CD14-positive monocyte (primary cell): ENCODE data around the gene TTC16. TPM values are rescaled to one million over a fixed set of nuclear protein-coding genes. Genes with fewer than 3 reads are reported as not detected.
A peak's percentile ranks its signal among the peaks of the same experiment; 100 is the strongest.

ENCODE experiments used
- DNase-seq, 3 donors: peaks; one replicate each; pipeline ENCODE4 v3.0.0-alpha.2; 2011 to 2022
- H2AFZ ChIP-seq: 2 replicates; pipeline ENCODE4 v1.6.0; 2012; ENCODE audit warnings: mild to moderate bottlenecking, low read depth, low read length, inconsistent platforms; ENCODE audit not compliant: insufficient read depth, poor library complexity, severe bottlenecking
- H3K27ac ChIP-seq, 2 donors: 1 replicate in 1 of 2; 2 replicates in 1 of 2; pipeline ENCODE4 v1.5.1; 2012 to 2013; ENCODE audit warnings: low read length in 2 of 2, control low read depth in 1 of 2, inconsistent platforms in 1 of 2, low read depth in 1 of 2, mild to moderate bottlenecking in 1 of 2
- H3K27me3 ChIP-seq, 2 donors: one replicate each; pipeline versions ENCODE4 v1.6.0 to v1.6.1; 2011 to 2013; ENCODE audit warnings: low read length in 2 of 2; ENCODE audit not compliant: control insufficient read depth in 2 of 2, insufficient read depth in 2 of 2
- H3K36me3 ChIP-seq, 2 donors: replicated peaks in 1 of 2; 1 replicate in 1 of 2; 2 replicates in 1 of 2; pipeline versions ENCODE4 v1.5.1 to v1.6.1; 2012 to 2013; ENCODE audit warnings: low read length in 2 of 2, control low read depth in 1 of 2, inconsistent platforms in 1 of 2, mild to moderate bottlenecking in 1 of 2; ENCODE audit not compliant: insufficient read depth in 2 of 2, control insufficient read depth in 1 of 2
- H3K4me1 ChIP-seq, 2 donors: 1 replicate in 1 of 2; 2 replicates in 1 of 2; pipeline versions ENCODE4 v1.5.1 to v1.6.1; 2012 to 2013; ENCODE audit warnings: low read length in 2 of 2, control low read depth in 1 of 2, inconsistent platforms in 1 of 2, mild to moderate bottlenecking in 1 of 2, moderate library complexity in 1 of 2; ENCODE audit not compliant: insufficient read depth in 2 of 2, control insufficient read depth in 1 of 2
- H3K4me2 ChIP-seq: replicated peaks from 2 replicates; pipeline ENCODE3; 2012; ENCODE audit warnings: low read length, moderate library complexity, mild to moderate bottlenecking; ENCODE audit not compliant: poor library complexity, severe bottlenecking; ENCODE audit errors: extremely low read depth
- H3K4me3 ChIP-seq, 3 experiments: fragments of 200-600 bp in 1 of 3; sonication (generic) in 1 of 3; replicated peaks in 1 of 3; 1 replicate in 2 of 3; 2 replicates in 1 of 3; pipeline ENCODE4 v1.5.1; 2011 to 2013; ENCODE audit warnings: low read length in 3 of 3, mild to moderate bottlenecking in 3 of 3, control low read depth in 2 of 3, low read depth in 2 of 3, inconsistent platforms in 1 of 3, moderate library complexity in 1 of 3
- H3K79me2 ChIP-seq: 2 replicates; pipeline ENCODE4 v1.6.0; 2012; ENCODE audit warnings: mild to moderate bottlenecking, control low read depth, inconsistent platforms, low read length, moderate library complexity; ENCODE audit not compliant: insufficient read depth
- H3K9ac ChIP-seq: 2 replicates; pipeline ENCODE4 v1.6.0; 2017; ENCODE audit warnings: low read length, mild to moderate bottlenecking; ENCODE audit not compliant: insufficient read depth, poor library complexity, severe bottlenecking
- H3K9me3 ChIP-seq, 2 donors: replicated peaks in 1 of 2; 1 replicate in 1 of 2; 2 replicates in 1 of 2; pipeline versions ENCODE4 v1.5.1 to v1.6.1; 2012 to 2013; ENCODE audit warnings: low read length in 2 of 2, control low read depth in 1 of 2; ENCODE audit not compliant: control insufficient read depth in 1 of 2, insufficient read depth in 1 of 2
- H4K20me1 ChIP-seq: 2 replicates; pipeline ENCODE4 v1.6.0; 2012; ENCODE audit warnings: mild to moderate bottlenecking, low read length, control low read depth, moderate library complexity; ENCODE audit not compliant: insufficient read depth
- H3K27ac Mint-ChIP-seq, 7 donors: one replicate each; pipeline ENCODE4 v1.8.0; 2020; ENCODE audit warnings: mild to moderate bottlenecking in 7 of 7, mixed read lengths in 7 of 7, moderate library complexity in 6 of 7, inconsistent platforms in 2 of 7
- H3K27me3 Mint-ChIP-seq, 3 donors: one replicate each; pipeline ENCODE4 v1.8.0; 2021 to 2022; ENCODE audit warnings: low read depth in 3 of 3, mild to moderate bottlenecking in 3 of 3, mixed read lengths in 3 of 3, moderate library complexity in 3 of 3, inconsistent platforms in 1 of 3
- H3K36me3 Mint-ChIP-seq, 2 donors: one replicate each; pipeline ENCODE4 v1.8.0; 2020; ENCODE audit warnings: mixed read lengths in 2 of 2, inconsistent platforms in 1 of 2, mild to moderate bottlenecking in 1 of 2
- H3K4me1 Mint-ChIP-seq: one replicate; pipeline ENCODE4 v1.8.0; 2020; ENCODE audit warnings: mild to moderate bottlenecking, mixed read lengths
- H3K4me3 Mint-ChIP-seq, 2 donors: one replicate each; pipeline ENCODE4 v1.8.0; 2020; ENCODE audit warnings: mild to moderate bottlenecking in 2 of 2, mixed read lengths in 2 of 2, moderate library complexity in 1 of 2
- H3K9me3 Mint-ChIP-seq, 7 donors: one replicate each; pipeline ENCODE4 v1.8.0; 2020 to 2022; ENCODE audit warnings: mixed read lengths in 7 of 7, mild to moderate bottlenecking in 6 of 7, moderate library complexity in 6 of 7, inconsistent platforms in 2 of 7
- WGBS: methylation state at CpG from one replicate; pipeline ENCODE4 v1.1.5; 2013; ENCODE audit warnings: missing lambda C conversion rate; ENCODE audit not compliant: insufficient coverage; 5-methylcytosine and 5-hydroxymethylcytosine counted together
- intact Hi-C, 2 donors: fragments of 100-400 bp; cut with micrococcal nuclease; formaldehyde crosslinking; loops; one replicate each; pipeline versions ENCODE4 v1.15.0 to v1.15.1; 2023
- polyA plus RNA-seq, 3 donors: library from polyadenylated mRNA; depleted of rRNA in 1 of 3; unstranded in 2 of 3; stranded (reverse) in 1 of 3; fragments of 300-500 nt in 2 of 3; fragments of >200 nt in 1 of 3; fragmentation: Illumina TruSeq in 2 of 3; gene quantifications; 1 replicate in 2 of 3; 2 replicates in 1 of 3; pipeline ENCODE4 v1.2.3, GENCODE V29; 2012 to 2021
- TF ChIP-seq, protein P1 (sequence below): fragments of 200-600 bp; IDR thresholded peaks from one replicate; pipeline ENCODE4 v1.8.0; 2022; ENCODE audit warnings: antibody characterized with exemption, mild to moderate bottlenecking

The TTC16 gene
- polyA plus RNA-seq, 3 donors = 0.04 TPM; not detected in 2

DNA sequence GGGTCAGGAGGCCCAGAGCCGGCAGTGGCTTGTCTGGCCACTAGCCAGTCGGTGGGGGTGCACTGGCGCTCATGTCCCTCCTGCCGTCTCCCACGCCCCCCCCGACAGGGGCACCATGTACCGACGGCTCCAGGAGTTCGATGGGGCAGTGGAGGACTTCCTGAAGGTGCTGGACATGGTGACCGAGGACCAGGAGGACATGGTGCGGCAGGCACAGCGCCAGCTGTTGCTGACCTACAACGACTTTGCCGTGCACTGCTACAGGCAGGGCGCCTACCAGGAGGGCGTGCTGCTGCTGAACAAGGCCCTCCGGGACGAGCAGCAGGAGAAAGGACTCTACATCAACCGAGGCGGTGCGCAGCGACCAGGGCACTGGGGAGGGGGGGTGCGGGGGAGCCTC, 8.1 kb downstream of the TTC16 start:
- no peak overlapping the region for H3K4me3 Mint-ChIP-seq
- H3K27ac Mint-ChIP-seq = no peak overlapping the region
- Histone ChIP-seq H3K36me3 (no peaks in the 10 kb centered on the region), H3K4me1 (peaks cover 3 to 13% of the 10 kb centered on the region in 2 donors), H3K9me3 (no peaks in the 10 kb centered on the region), H2AFZ (no peak overlapping the region), H3K4me2 (no peak overlapping the region), H3K27me3 (no peaks in the 10 kb centered on the region), H3K79me2 (no peaks in the 10 kb centered on the region), H3K9ac (no peak overlapping the region), H3K27ac (no peak overlapping the region), H4K20me1 (no peaks in the 10 kb centered on the region), H3K4me3 (no peak overlapping the region)
- peaks cover 0 to 2% (median 0%) of the 10 kb centered on the region in 7 donors for H3K9me3 Mint-ChIP-seq
- TF ChIP-seq, protein P1, sequence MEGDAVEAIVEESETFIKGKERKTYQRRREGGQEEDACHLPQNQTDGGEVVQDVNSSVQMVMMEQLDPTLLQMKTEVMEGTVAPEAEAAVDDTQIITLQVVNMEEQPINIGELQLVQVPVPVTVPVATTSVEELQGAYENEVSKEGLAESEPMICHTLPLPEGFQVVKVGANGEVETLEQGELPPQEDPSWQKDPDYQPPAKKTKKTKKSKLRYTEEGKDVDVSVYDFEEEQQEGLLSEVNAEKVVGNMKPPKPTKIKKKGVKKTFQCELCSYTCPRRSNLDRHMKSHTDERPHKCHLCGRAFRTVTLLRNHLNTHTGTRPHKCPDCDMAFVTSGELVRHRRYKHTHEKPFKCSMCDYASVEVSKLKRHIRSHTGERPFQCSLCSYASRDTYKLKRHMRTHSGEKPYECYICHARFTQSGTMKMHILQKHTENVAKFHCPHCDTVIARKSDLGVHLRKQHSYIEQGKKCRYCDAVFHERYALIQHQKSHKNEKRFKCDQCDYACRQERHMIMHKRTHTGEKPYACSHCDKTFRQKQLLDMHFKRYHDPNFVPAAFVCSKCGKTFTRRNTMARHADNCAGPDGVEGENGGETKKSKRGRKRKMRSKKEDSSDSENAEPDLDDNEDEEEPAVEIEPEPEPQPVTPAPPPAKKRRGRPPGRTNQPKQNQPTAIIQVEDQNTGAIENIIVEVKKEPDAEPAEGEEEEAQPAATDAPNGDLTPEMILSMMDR = no peak
- H3K4me1 Mint-ChIP-seq = peaks cover 11% of the 10 kb centered on the region
- peaks cover 4 to 10% (median 5%) of the 10 kb centered on the region in 3 donors for H3K27me3 Mint-ChIP-seq
- WGBS = 85% methylated on average over 23 of the region's 23 CpGs
- no peaks in the 10 kb centered on the region for H3K36me3 Mint-ChIP-seq
- intact Hi-C loops = loop anchor here in 1 of 2 donors (10.0 kb wide), 1 partner anchor 109 kb away; the partner anchor contains the start of gene STXBP1
- no peak for DNase-seq

DNA sequence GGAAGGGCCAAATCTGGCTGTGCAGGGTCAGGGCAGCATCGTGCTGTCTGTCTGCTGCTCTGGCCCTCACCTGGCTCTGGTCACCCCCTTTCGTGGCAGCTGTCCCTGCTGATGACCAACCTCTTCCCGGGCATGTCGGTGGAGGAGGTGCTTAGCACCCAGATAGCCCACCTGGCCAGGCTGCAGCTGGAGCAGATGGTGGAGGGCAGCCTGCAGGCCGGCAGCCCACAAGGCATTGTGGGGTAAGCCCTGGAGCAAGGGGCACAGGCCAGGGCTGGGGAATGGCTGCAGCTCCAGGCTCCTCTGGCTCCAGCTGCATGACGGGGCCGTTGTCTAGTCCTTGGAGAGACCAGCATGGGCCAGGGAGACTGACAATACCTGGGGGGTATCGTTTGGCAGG, 11.0 kb downstream of the TTC16 start:
- H3K36me3 Mint-ChIP-seq = peaks cover 7 to 18% of the 10 kb centered on the region in 2 donors
- H3K9me3 Mint-ChIP-seq = no peaks in the 10 kb centered on the region
- no peaks in the 10 kb centered on the region for H3K79me2 ChIP-seq
- no peak overlapping the region for H3K27ac ChIP-seq
- intact Hi-C loops = loop anchor here in 1 of 2 donors (10.0 kb wide), 1 partner anchor 112 kb away; the partner anchor contains the start of gene STXBP1
- H3K27me3 Mint-ChIP-seq = peaks cover 2 to 5% (median 5%) of the 10 kb centered on the region in 3 donors
- peaks cover 6 to 16% of the 10 kb centered on the region in 2 donors for H3K36me3 ChIP-seq
- no peaks in the 10 kb centered on the region for H3K9me3 ChIP-seq
- H3K4me3 ChIP-seq = no peak overlapping the region
- TF ChIP-seq, protein P1 = no peak
- H3K4me2 ChIP-seq = no peak overlapping the region
- no peaks in the 10 kb centered on the region for H3K4me1 Mint-ChIP-seq
- H3K27me3 ChIP-seq = no peaks in the 10 kb centered on the region
- peaks cover 3 to 5% of the 10 kb centered on the region in 2 donors for H3K4me1 ChIP-seq
- no peak overlapping the region for H3K4me3 Mint-ChIP-seq
- 90% methylated on average over 8 of the region's 8 CpGs for WGBS
- H3K9ac ChIP-seq = no peak overlapping the region
- DNase-seq = no peak
- peak overlapping the region in 1 of 7 donors; percentile 40 for H3K27ac Mint-ChIP-seq
- peaks cover 10% of the 10 kb centered on the region for H4K20me1 ChIP-seq
- no peak overlapping the region for H2AFZ ChIP-seq
